Adipocyte (in vitro differentiated cells): ENCODE measurements around the gene STUB1.

Experiments
- DNase-seq: peaks from one replicate; pipeline ENCODE4 v3.0.0-alpha.2; 2015; ENCODE audit warnings: low read depth
- H3K27me3 ChIP-seq: replicated peaks from 2 replicates; pipeline ENCODE4 v1.7.0; 2013; ENCODE audit warnings: mild to moderate bottlenecking, low read length, moderate library complexity; ENCODE audit not compliant: control insufficient read depth, insufficient read depth
- H3K36me3 ChIP-seq: 2 replicates; pipeline ENCODE4 v1.7.0; 2013; ENCODE audit warnings: low read length, mild to moderate bottlenecking, moderate library complexity; ENCODE audit not compliant: control insufficient read depth, insufficient read depth, severe bottlenecking
- H3K4me1 ChIP-seq: 2 replicates; pipeline ENCODE4 v1.7.0; 2013; ENCODE audit warnings: mild to moderate bottlenecking, low read length, moderate library complexity; ENCODE audit not compliant: control insufficient read depth, insufficient read depth
- H3K4me3 ChIP-seq: 2 replicates; pipeline ENCODE4 v1.7.0; 2013; ENCODE audit warnings: mild to moderate bottlenecking, low read length, moderate library complexity
- H3K9ac ChIP-seq: 2 replicates; pipeline ENCODE4 v1.7.0; 2013; ENCODE audit warnings: mild to moderate bottlenecking, low read length, moderate library complexity
- H3K9me3 ChIP-seq: 2 replicates; pipeline ENCODE4 v1.7.0; 2013; ENCODE audit warnings: mild to moderate bottlenecking, low read length, moderate library complexity; ENCODE audit not compliant: control insufficient read depth

Gene STUB1

GRCh38 chr16:694863-695354, 14.7 kb downstream of the STUB1 start:
- H3K9me3 ChIP-seq, result no peaks in the 10 kb centered on the region
- no peak for DNase-seq
- no peaks in the 10 kb centered on the region for H3K4me1 ChIP-seq
- H3K36me3 ChIP-seq, result no peaks in the 10 kb centered on the region
- peaks cover 16% of the 10 kb centered on the region for H3K27me3 ChIP-seq
- H3K9ac ChIP-seq, result no peak overlapping the region
- no peak overlapping the region for H3K4me3 ChIP-seq

- H3K9ac ChIP-seq, result no peak overlapping the region
- H3K36me3 ChIP-seq, result no peaks in the 10 kb centered on the region
- no peaks in the 10 kb centered on the region for H3K4me1 ChIP-seq
- H3K4me3 ChIP-seq, result no peak overlapping the region
- H3K9me3 ChIP-seq, result no peaks in the 10 kb centered on the region
- no peak for DNase-seq
- peaks cover 22% of the 10 kb centered on the region for H3K27me3 ChIP-seq
Observed at GRCh38 chr16:695355-696089, 15.3 kb downstream of the STUB1 start.

GRCh38 chr16:698911-699671, 18.9 kb downstream of the STUB1 start:
- Histone ChIP-seq H3K4me3 (no peak overlapping the region), H3K4me1 (no peaks in the 10 kb centered on the region), H3K36me3 (no peaks in the 10 kb centered on the region), H3K9ac (no peak overlapping the region), H3K9me3 (no peaks in the 10 kb centered on the region), H3K27me3 (peaks cover 47% of the 10 kb centered on the region)
- no peak for DNase-seq

GRCh38 chr16:700684-701584, 20.7 kb downstream of the STUB1 start:
- Histone ChIP-seq H3K4me1 (no peaks in the 10 kb centered on the region), H3K36me3 (no peaks in the 10 kb centered on the region), H3K9me3 (no peaks in the 10 kb centered on the region), H3K4me3 (no peak overlapping the region), H3K27me3 (peaks cover 47% of the 10 kb centered on the region), H3K9ac (no peak overlapping the region)
- DNase-seq, result peak; percentile 64

GRCh38 chr16:702341-702740, 22.1 kb downstream of the STUB1 start:
- Histone ChIP-seq H3K4me3 (no peak overlapping the region), H3K36me3 (no peaks in the 10 kb centered on the region), H3K9me3 (no peaks in the 10 kb centered on the region), H3K9ac (no peak overlapping the region), H3K27me3 (peaks cover 52% of the 10 kb centered on the region), H3K4me1 (no peaks in the 10 kb centered on the region)
- no peak for DNase-seq

GRCh38 chr16:703406-703805, 23.2 kb downstream of the STUB1 start:
- H3K36me3 ChIP-seq, result no peaks in the 10 kb centered on the region
- H3K27me3 ChIP-seq, result peaks cover 62% of the 10 kb centered on the region
- H3K4me1 ChIP-seq, result no peaks in the 10 kb centered on the region

GRCh38 chr16:704047-704446, 23.8 kb downstream of the STUB1 start:
- H3K9ac ChIP-seq, result no peak overlapping the region
- no peaks in the 10 kb centered on the region for H3K4me1 ChIP-seq
- no peak overlapping the region for H3K4me3 ChIP-seq
- H3K36me3 ChIP-seq, result no peaks in the 10 kb centered on the region
- H3K27me3 ChIP-seq, result peaks cover 67% of the 10 kb centered on the region
- DNase-seq, result no peak
- H3K9me3 ChIP-seq, result no peaks in the 10 kb centered on the region

More at GRCh38 chr16:703406-703805, 23.2 kb downstream of the STUB1 start:
- H3K9me3 ChIP-seq, result no peaks in the 10 kb centered on the region
- no peak overlapping the region for H3K4me3 ChIP-seq
- no peak for DNase-seq
- H3K9ac ChIP-seq, result no peak overlapping the region

GRCh38 chr16:704552-705380, 24.6 kb downstream of the STUB1 start:
- H3K4me1 ChIP-seq, result peaks cover 2% of the 10 kb centered on the region
- no peaks in the 10 kb centered on the region for H3K36me3 ChIP-seq
- peaks cover 73% of the 10 kb centered on the region for H3K27me3 ChIP-seq
- H3K9ac ChIP-seq, result no peak overlapping the region
- no peaks in the 10 kb centered on the region for H3K9me3 ChIP-seq
- DNase-seq, result no peak
- H3K4me3 ChIP-seq, result no peak overlapping the region

- no peaks in the 10 kb centered on the region for H3K36me3 ChIP-seq
- H3K4me1 ChIP-seq, result peaks cover 7% of the 10 kb centered on the region
- peak; percentile 58 for DNase-seq
- no peak within 1 kb of the TSS for H3K9ac ChIP-seq
- H3K4me3 ChIP-seq, result no peak within 1 kb of the TSS
- H3K9me3 ChIP-seq, result no peaks in the 10 kb centered on the region
- peaks cover 75% of the 10 kb centered on the region for H3K27me3 ChIP-seq
Observed at GRCh38 chr16:705431-706188, 25.4 kb downstream of the STUB1 start, which contains the start of gene FBXL16. Gene FBXL16 (minus strand): TSS chr16:705801. CDS start chr16:697405, 8,396 bp downstream.
